ENCODE results near the gene TCAF1. TPM values are rescaled to one million over a fixed set of nuclear protein-coding genes. Genes with fewer than 3 reads are reported as not detected.

TCAF1 gene
- total and polyA plus RNA-seq, 9 donors = 34.5 to 92.7 (median 63.2) TPM

DNA sequence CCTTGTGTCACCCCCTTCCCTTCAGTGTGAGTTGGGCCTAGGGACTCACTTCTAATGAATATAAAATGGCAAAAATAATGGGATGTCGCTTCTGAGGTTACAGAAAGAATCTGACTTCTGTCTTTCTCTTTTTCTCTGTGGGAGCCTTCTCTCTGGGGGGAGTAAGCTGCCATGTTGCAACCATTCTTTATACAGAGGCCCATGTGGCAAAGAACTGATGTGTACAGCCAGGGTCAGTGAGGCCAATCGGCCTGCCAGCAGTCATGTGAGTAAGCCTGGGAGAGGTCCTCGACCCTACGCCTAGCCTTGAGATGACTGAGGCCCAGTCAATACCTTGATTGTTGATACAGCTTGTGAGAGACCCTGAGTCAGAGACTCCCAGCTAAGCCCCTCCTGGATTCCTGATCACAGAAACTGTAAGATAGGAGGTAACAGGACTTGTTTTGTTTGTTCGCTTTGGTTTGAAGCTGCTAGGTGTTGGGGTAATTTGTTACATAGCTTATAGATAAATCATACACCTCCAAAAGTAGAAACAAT lies 1.7 kb downstream of the TCAF1 start:
- H3K36me3 ChIP-seq = no peaks in the 10 kb centered on the region
- peak overlapping the region in 1 of 2 donors; percentile 88 for H3K27ac ChIP-seq
- H3K9me3 ChIP-seq = no peaks in the 10 kb centered on the region
- peaks cover 6% of the 10 kb centered on the region for H3K4me1 ChIP-seq (ENCODE audit: insufficient read depth)
- DNase-seq = no peak
- intact Hi-C loops (cut with DNase I) = loop anchor here in 1 of 4 donors (10.0 kb wide), 1 partner anchor 105 kb away; the partner anchor contains the start of gene OR6B1
- TF ChIP-seq EP300 (IDR thresholded peaks at IDR 0.05) = no peak
- TF ChIP-seq POLR2A (IDR thresholded peaks at IDR 0.05) = no peak
- TF ChIP-seq, protein P1, sequence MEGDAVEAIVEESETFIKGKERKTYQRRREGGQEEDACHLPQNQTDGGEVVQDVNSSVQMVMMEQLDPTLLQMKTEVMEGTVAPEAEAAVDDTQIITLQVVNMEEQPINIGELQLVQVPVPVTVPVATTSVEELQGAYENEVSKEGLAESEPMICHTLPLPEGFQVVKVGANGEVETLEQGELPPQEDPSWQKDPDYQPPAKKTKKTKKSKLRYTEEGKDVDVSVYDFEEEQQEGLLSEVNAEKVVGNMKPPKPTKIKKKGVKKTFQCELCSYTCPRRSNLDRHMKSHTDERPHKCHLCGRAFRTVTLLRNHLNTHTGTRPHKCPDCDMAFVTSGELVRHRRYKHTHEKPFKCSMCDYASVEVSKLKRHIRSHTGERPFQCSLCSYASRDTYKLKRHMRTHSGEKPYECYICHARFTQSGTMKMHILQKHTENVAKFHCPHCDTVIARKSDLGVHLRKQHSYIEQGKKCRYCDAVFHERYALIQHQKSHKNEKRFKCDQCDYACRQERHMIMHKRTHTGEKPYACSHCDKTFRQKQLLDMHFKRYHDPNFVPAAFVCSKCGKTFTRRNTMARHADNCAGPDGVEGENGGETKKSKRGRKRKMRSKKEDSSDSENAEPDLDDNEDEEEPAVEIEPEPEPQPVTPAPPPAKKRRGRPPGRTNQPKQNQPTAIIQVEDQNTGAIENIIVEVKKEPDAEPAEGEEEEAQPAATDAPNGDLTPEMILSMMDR (IDR thresholded peaks at IDR 0.05) = no peak
- 34 to 58% (median 41%) methylated on average over 5 of the region's 5 CpGs for WGBS, 3 donors
- H3K27me3 ChIP-seq = no peaks in the 10 kb centered on the region
- peak overlapping the region; percentile 12 for H3K4me3 ChIP-seq

DNA sequence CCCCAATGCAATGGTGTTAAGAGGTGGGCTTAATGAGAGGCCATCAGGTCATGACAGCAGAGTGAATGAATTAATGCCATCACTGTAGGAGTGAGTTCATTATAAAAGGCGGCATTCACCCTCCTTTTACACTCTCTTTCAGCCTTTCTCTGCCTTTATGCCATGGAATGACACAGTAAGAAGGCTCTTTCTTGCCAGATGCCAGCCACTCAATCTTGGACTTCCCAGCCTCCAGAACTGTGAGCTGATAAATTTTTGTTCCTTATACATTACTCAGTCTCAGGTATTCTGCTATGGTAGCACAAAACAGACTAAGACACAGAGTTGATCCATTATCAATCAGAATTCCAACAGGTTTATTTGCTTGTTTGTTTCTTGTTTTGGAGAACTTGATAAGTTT lies 3.2 kb downstream of the TCAF1 start:
- no peak overlapping the region for H3K27ac ChIP-seq
- 100% methylated on average over 1 of the region's 1 CpG for WGBS, 3 donors

DNA sequence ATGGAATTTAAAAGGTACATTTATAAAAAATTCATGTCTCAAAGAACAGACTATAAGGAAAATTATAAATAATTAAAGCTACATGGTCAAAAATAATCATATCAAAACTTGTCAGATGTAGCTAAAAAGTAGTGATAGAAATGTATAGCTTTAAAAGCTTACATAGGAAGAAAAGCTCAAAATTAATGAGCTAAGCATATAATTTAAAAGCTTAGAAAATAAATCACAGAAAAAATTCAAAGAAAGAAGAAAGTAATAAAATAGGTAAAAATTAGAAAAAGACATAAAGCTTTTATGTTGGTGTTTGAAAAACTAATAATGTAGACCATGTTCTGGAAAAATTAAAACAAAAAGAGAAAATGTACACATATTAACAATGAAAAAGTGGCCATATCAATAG lies 5.3 kb downstream of the TCAF1 start:
- no peak overlapping the region for H3K4me3 ChIP-seq
- no peak for DNase-seq
- no peaks in the 10 kb centered on the region for H3K36me3 ChIP-seq
- H3K4me1 ChIP-seq (ENCODE audit: insufficient read depth) = peaks cover 1% of the 10 kb centered on the region
- intact Hi-C loops (cut with DNase I) = no loop called here
- TF ChIP-seq EP300 (IDR thresholded peaks at IDR 0.05) (no peak), POLR2A (IDR thresholded peaks at IDR 0.05) (no peak)
- TF ChIP-seq, protein P1 (IDR thresholded peaks at IDR 0.05) = no peak
- no peaks in the 10 kb centered on the region for H3K9me3 ChIP-seq
- H3K27me3 ChIP-seq = no peaks in the 10 kb centered on the region
- no peak overlapping the region for H3K27ac ChIP-seq

More for the DNA sequence above, 3.2 kb downstream of the TCAF1 start:
- H3K36me3 ChIP-seq = no peaks in the 10 kb centered on the region
- no peak overlapping the region for H3K4me3 ChIP-seq
- intact Hi-C loops (cut with DNase I) = no loop called here
- H3K9me3 ChIP-seq = no peaks in the 10 kb centered on the region
- TF ChIP-seq, protein P1 (IDR thresholded peaks at IDR 0.05) = no peak
- TF ChIP-seq POLR2A (IDR thresholded peaks at IDR 0.05) = no peak
- TF ChIP-seq EP300 (IDR thresholded peaks at IDR 0.05) = no peak
- H3K4me1 ChIP-seq (ENCODE audit: insufficient read depth) = peaks cover 1% of the 10 kb centered on the region
- no peak for DNase-seq
- H3K27me3 ChIP-seq = no peaks in the 10 kb centered on the region

DNA sequence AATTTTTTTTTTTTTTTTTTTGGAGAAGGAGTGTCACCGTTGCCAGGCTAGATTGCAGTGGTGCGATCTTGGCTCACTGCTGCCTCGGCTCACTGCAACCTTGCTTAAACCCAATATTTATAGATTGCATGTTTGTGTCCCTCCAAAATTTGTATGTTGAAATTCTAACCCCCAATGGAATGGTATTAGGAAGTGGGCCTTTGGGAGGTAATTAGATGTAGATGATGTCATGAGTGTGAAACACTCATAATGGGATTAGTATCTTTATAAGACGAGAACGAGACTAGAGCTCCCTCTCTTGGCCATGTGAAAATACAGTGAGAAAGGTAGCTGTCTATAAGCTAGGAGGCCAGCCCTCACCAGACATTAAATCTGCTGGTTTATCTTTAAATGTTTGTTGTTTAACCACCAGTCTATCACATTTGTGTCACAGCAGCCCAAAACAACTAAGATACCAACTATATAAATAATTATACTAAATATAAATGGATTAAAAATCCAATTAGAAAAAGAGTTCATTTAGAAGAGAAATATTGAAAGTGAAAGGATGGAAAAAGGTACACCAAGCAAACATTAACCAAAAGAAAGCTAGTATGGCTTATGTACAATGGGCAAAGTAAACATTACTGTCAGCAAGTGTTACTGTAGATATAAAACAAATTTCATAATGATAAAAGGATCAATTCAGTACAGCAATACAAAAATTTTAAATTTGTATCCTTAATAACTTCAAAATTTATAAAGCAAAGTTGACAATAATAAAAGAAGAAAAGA lies 9.3 kb downstream of the TCAF1 start:
- Histone ChIP-seq H3K27me3 (no peaks in the 10 kb centered on the region), H3K27ac (no peak overlapping the region), H3K9me3 (no peaks in the 10 kb centered on the region), H3K4me1 (ENCODE audit: insufficient read depth) (no peaks in the 10 kb centered on the region), H3K4me3 (no peak overlapping the region), H3K36me3 (no peaks in the 10 kb centered on the region)
- TF ChIP-seq, protein P1 (IDR thresholded peaks at IDR 0.05) = no peak
- TF ChIP-seq EP300 (IDR thresholded peaks at IDR 0.05) = no peak
- TF ChIP-seq POLR2A (IDR thresholded peaks at IDR 0.05) = no peak
- WGBS, 3 donors = 94 to 95% (median 94%) methylated on average over 5 of the region's 5 CpGs
- DNase-seq = no peak
- intact Hi-C loops (cut with DNase I) = no loop called here

Data from ovary (tissue), 9 donors.